Skin epidermis (tissue), 12 donors: ENCODE measurements around the gene RIPK4.
"Not testable (repeated sequence)": the region's sequence is repeated elsewhere in the genome, so short reads cannot be mapped to it uniquely, and the experiment has no call there.

ENCODE experiments used
- H3K27ac ChIP-seq, 21 experiments: fragments of 200-600 bp; sonication (generic) in 11 of 21; one replicate each; pipeline ENCODE4 v1.5.0; 2020; ENCODE audit warnings: mild to moderate bottlenecking in 3 of 21, inconsistent platforms in 2 of 21, moderate library complexity in 2 of 21
- H3K4me3 ChIP-seq, 7 experiments: fragments of 200-600 bp; sonication (generic) in 2 of 7; one replicate each; pipeline ENCODE4 v1.5.0; 2020; ENCODE audit warnings: inconsistent platforms in 2 of 7, mild to moderate bottlenecking in 2 of 7, moderate library complexity in 1 of 7

RIPK4 gene

GRCh38 chr21:41798326-41798725, 31.5 kb upstream of the RIPK4 start:
- Histone ChIP-seq H3K27ac (no peak overlapping the region), H3K4me3 (no peak overlapping the region)

GRCh38 chr21:41796476-41797080, 29.7 kb upstream of the RIPK4 start:
- H3K4me3 ChIP-seq: no peak overlapping the region
- H3K27ac ChIP-seq: no peak overlapping the region

GRCh38 chr21:41795726-41796125, 28.9 kb upstream of the RIPK4 start:
- no peak overlapping the region for H3K27ac ChIP-seq
- no peak overlapping the region for H3K4me3 ChIP-seq

GRCh38 chr21:41794600-41794999, 27.7 kb upstream of the RIPK4 start:
- Histone ChIP-seq H3K27ac (no peak overlapping the region), H3K4me3 (no peak overlapping the region)

- Histone ChIP-seq H3K4me3 (no peak overlapping the region), H3K27ac (no peak overlapping the region)
These were observed 25.9 kb upstream of the RIPK4 start for GRCh38 chr21:41792711-41793110.

GRCh38 chr21:41786509-41786987, 19.7 kb upstream of the RIPK4 start:
- Histone ChIP-seq H3K27ac (no peak overlapping the region), H3K4me3 (no peak overlapping the region)

- H3K4me3 ChIP-seq, H3K27ac ChIP-seq: not testable (repeated sequence)
These were observed 18.4 kb upstream of the RIPK4 start for GRCh38 chr21:41785262-41785661.

GRCh38 chr21:41784456-41785102, 17.7 kb upstream of the RIPK4 start:
- Histone ChIP-seq H3K27ac (no peak overlapping the region), H3K4me3 (no peak overlapping the region)

GRCh38 chr21:41783476-41784180, 16.8 kb upstream of the RIPK4 start:
- Histone ChIP-seq H3K27ac (peak overlapping the region in 1 of 21 experiments; percentile 3), H3K4me3 (no peak overlapping the region)

- Histone ChIP-seq H3K27ac (no peak overlapping the region), H3K4me3 (no peak overlapping the region)
These were observed 14.2 kb upstream of the RIPK4 start for GRCh38 chr21:41781050-41781410.

- Histone ChIP-seq H3K27ac (no peak overlapping the region), H3K4me3 (no peak overlapping the region)
These were observed 13.6 kb upstream of the RIPK4 start for GRCh38 chr21:41780337-41781049.

- Histone ChIP-seq H3K4me3 (no peak overlapping the region), H3K27ac (no peak overlapping the region)
These were observed 12.8 kb upstream of the RIPK4 start for GRCh38 chr21:41779659-41780058.

- no peak overlapping the region for H3K4me3 ChIP-seq
These were observed 12.2 kb upstream of the RIPK4 start for GRCh38 chr21:41778930-41779600.

GRCh38 chr21:41777951-41778815, 11.3 kb upstream of the RIPK4 start:
- Histone ChIP-seq H3K27ac (peak overlapping the region in 10 of 21 experiments; percentile 7 to 76 (median 54)), H3K4me3 (no peak overlapping the region)

More at GRCh38 chr21:41778930-41779600, 12.2 kb upstream of the RIPK4 start:
- H3K27ac ChIP-seq: no peak overlapping the region

GRCh38 chr21:41776778-41777177, 9.9 kb upstream of the RIPK4 start:
- Histone ChIP-seq H3K4me3 (no peak overlapping the region), H3K27ac (no peak overlapping the region)

- H3K4me3 ChIP-seq: no peak overlapping the region
- H3K27ac ChIP-seq: no peak overlapping the region
These were observed 8.3 kb upstream of the RIPK4 start for GRCh38 chr21:41775149-41775472.

- no peak overlapping the region for H3K27ac ChIP-seq
- H3K4me3 ChIP-seq: no peak overlapping the region
These were observed 7.8 kb upstream of the RIPK4 start for GRCh38 chr21:41774467-41775148.

- H3K4me3 ChIP-seq: no peak overlapping the region
- no peak overlapping the region for H3K27ac ChIP-seq
These were observed 5.7 kb upstream of the RIPK4 start for GRCh38 chr21:41772351-41773080.
